Activated B cell treated with CpG ODN at 0.5 μM for 24 hours (primary cell): ENCODE measurements around the gene CYP46A1. TPM values are rescaled to one million over a fixed set of nuclear protein-coding genes. Genes with fewer than 3 reads are reported as not detected.

ENCODE experiments used
- ATAC-seq: fragments of 200-7000 bp; cut with Tn5 transposase; one replicate; pipeline ENCODE4 v1.10.0; 2021; ENCODE audit warnings: low read depth, mild to moderate bottlenecking, moderate library complexity
- CTCF ChIA-PET: fragments of 350-600 bp; sonication (Branson Sonifier 250); formaldehyde crosslinking; loops from one replicate; lab custom pipeline; 2021; ENCODE audit warnings: antibody characterized with exemption; lab: Charles Lee
- POLR2A ChIA-PET: fragments of 350-600 bp; sonication (Branson Sonifier 250); formaldehyde crosslinking; loops from one replicate; lab custom pipeline; 2021; ENCODE audit warnings: antibody characterized with exemption; lab: Charles Lee
- DNase-seq: peaks from one replicate; pipeline ENCODE4 v3.0.0; 2022
- H3K27ac Mint-ChIP-seq: one replicate; pipeline ENCODE4 v1.8.0; 2020; ENCODE audit warnings: mixed read lengths
- H3K27me3 Mint-ChIP-seq: one replicate; pipeline ENCODE4 v1.8.0; 2021; ENCODE audit warnings: mixed read lengths
- H3K36me3 Mint-ChIP-seq: one replicate; pipeline ENCODE4 v1.8.0; 2021; ENCODE audit warnings: low read depth, mixed read lengths
- H3K4me1 Mint-ChIP-seq: one replicate; pipeline ENCODE4 v1.8.0; 2021; ENCODE audit warnings: mixed read lengths
- H3K4me3 Mint-ChIP-seq: one replicate; pipeline ENCODE4 v1.8.0; 2020; ENCODE audit warnings: mild to moderate bottlenecking, mixed read lengths
- H3K9me3 Mint-ChIP-seq: one replicate; pipeline ENCODE4 v1.8.0; 2020; ENCODE audit warnings: mixed read lengths
- CTCF ChIP-seq: fragments of 200-600 bp; IDR thresholded peaks from one replicate; pipeline ENCODE4 v1.8.0; 2022; ENCODE audit warnings: antibody characterized with exemption, mild to moderate bottlenecking
- intact Hi-C: fragments of 100-400 bp; cut with micrococcal nuclease; formaldehyde crosslinking; loops from one replicate; pipeline ENCODE4 v1.15.1; 2024
- total RNA-seq: library from RNA; stranded (reverse); gene quantifications from 2 replicates; pipeline ENCODE4 v1.2.3, GENCODE V29; 2022

CYP46A1 gene
- total RNA-seq, 1 donor from 2014 or later: not detected

GRCh38 chr14:99716091-99716849, 32.2 kb downstream of the CYP46A1 start:
- no peak for TF ChIP-seq CTCF
- peaks cover 10% of the 10 kb centered on the region for H3K27me3 Mint-ChIP-seq
- ChIA-PET POLR2A (no interaction called here), CTCF (no interaction called here)
- no peaks in the 10 kb centered on the region for H3K36me3 Mint-ChIP-seq
- H3K4me1 Mint-ChIP-seq: peaks cover 3% of the 10 kb centered on the region
- no peak for DNase-seq
- H3K4me3 Mint-ChIP-seq: no peak overlapping the region
- no peak for ATAC-seq
- no peak overlapping the region for H3K27ac Mint-ChIP-seq
- H3K9me3 Mint-ChIP-seq: peaks cover 6% of the 10 kb centered on the region
- intact Hi-C loops: no loop called here

- POLR2A ChIA-PET: no interaction called here
Observed at GRCh38 chr14:99716850-99717681, 33.0 kb downstream of the CYP46A1 start.

DNA sequence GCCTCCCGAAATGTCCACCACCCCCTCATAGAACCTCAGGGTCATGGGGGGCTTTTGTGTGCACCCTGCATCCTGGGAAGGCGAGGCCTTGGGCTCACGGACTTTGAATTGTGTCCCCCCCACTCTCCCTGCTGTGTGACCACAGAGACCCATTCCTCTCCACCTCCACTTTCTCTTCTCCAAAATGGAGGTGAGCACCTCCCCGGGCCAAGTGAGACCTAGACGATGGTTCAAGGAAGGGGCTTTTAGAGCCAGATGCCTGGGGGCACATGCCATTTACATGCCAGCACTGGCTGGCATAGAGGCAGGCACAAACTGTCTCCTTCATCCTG, 33.5 kb downstream of the CYP46A1 start:
- no peak for TF ChIP-seq CTCF
- peaks cover 2% of the 10 kb centered on the region for H3K9me3 Mint-ChIP-seq
- no peak overlapping the region for H3K27ac Mint-ChIP-seq
- ChIA-PET POLR2A (no interaction called here), CTCF (no interaction called here)
- DNase-seq: no peak
- peaks cover 3% of the 10 kb centered on the region for H3K4me1 Mint-ChIP-seq
- intact Hi-C loops: no loop called here
- H3K27me3 Mint-ChIP-seq: peaks cover 12% of the 10 kb centered on the region
- H3K4me3 Mint-ChIP-seq: no peak overlapping the region
- no peaks in the 10 kb centered on the region for H3K36me3 Mint-ChIP-seq
- no peak for ATAC-seq

More at GRCh38 chr14:99716850-99717681, 33.0 kb downstream of the CYP46A1 start:
- DNase-seq: no peak
- Mint-ChIP-seq H3K9me3 (peaks cover 2% of the 10 kb centered on the region), H3K4me3 (no peak overlapping the region), H3K27me3 (peaks cover 10% of the 10 kb centered on the region), H3K4me1 (peaks cover 3% of the 10 kb centered on the region), H3K27ac (no peak overlapping the region), H3K36me3 (no peaks in the 10 kb centered on the region)
- CTCF ChIA-PET: no interaction called here
- TF ChIP-seq CTCF: no peak
- intact Hi-C loops: no loop called here
- no peak for ATAC-seq

DNA sequence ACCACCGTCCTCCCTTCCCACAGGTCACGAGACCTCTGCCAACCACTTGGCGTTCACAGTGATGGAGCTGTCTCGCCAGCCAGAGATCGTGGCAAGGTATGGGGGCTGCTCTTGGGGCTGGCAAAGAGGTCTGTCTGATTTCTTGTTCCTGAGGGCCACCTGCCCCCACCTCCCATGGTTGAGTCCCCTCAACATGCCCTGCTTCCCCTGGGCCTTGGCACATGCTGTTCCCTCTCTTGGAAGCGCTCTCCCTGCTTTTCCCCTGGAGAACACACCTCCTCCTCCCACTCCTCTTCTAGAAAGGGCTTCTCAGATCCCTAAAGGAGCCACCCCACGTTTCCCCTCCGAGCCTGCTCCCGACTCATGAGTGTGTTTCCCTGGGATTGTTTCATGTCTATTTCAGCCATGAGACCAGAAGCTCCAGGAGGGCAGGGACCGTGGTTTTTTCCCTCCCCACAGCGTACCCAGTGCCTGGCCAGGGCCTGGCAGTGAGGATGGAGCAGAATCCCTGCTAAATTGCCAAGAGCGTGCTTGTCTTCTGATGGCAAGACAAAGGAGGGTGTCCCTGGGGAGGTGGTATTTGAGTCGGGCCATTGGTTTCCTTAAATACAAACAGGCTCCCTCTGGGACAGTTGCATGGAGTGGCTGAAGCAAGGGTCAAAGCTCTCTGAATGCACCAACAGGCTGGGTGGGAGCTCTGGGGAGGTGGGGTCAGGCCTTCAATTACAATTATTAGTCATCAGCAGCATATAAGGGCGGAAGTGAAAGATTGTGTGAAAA, 34.1 kb downstream of the CYP46A1 start:
- TF ChIP-seq CTCF: no peak
- CTCF ChIA-PET: no interaction called here
- Mint-ChIP-seq H3K4me3 (no peak overlapping the region), H3K36me3 (no peaks in the 10 kb centered on the region), H3K27me3 (peaks cover 9% of the 10 kb centered on the region), H3K9me3 (no peaks in the 10 kb centered on the region), H3K4me1 (peaks cover 3% of the 10 kb centered on the region), H3K27ac (no peak overlapping the region)
- intact Hi-C loops: no loop called here
- peak; percentile 66 for ATAC-seq
- no peak for DNase-seq
- POLR2A ChIA-PET: interaction anchor here (0.7 kb wide), 1 partner anchor 34 kb away, joined by 5 read pairs; the partner anchor contains the start of gene CYP46A1
